Neural progenitor cell (in vitro differentiated cells): ENCODE data around the gene GREB1L.

ENCODE experiments used
- EZH2 ChIP-seq: fragments of 200-600 bp; sonication (generic); IDR thresholded peaks from 2 replicates; pipeline ENCODE4 v1.6.1; 2017; ENCODE audit warnings: antibody characterized with exemption, mild to moderate bottlenecking, moderate library complexity
- TF ChIP-seq, protein P1 (sequence below): fragments of 200-600 bp; sonication (generic); IDR thresholded peaks from 2 replicates; pipeline ENCODE4 v1.5.1; 2017; ENCODE audit warnings: antibody characterized with exemption, mild to moderate bottlenecking

DNA sequence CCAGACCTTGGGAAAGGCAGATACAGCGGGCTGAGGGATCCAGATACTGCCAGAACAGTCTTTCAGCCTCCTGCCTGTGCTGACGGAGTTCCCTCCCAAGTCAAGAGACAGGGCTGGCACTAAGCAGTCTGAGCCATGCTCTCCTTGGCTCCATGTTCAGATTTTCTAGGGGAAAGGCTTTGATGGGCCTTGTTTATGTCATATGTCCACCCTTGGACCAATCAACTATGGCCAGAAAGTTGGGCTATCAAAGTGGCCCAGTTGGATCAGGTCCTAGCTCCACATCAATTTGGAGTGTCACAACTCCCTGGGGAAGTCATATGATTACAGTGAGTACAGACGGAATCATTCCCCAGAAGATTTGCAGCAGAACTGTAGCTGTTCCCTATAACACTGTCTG lies 152.0 kb downstream of the GREB1L start:
- TF ChIP-seq, protein P1, sequence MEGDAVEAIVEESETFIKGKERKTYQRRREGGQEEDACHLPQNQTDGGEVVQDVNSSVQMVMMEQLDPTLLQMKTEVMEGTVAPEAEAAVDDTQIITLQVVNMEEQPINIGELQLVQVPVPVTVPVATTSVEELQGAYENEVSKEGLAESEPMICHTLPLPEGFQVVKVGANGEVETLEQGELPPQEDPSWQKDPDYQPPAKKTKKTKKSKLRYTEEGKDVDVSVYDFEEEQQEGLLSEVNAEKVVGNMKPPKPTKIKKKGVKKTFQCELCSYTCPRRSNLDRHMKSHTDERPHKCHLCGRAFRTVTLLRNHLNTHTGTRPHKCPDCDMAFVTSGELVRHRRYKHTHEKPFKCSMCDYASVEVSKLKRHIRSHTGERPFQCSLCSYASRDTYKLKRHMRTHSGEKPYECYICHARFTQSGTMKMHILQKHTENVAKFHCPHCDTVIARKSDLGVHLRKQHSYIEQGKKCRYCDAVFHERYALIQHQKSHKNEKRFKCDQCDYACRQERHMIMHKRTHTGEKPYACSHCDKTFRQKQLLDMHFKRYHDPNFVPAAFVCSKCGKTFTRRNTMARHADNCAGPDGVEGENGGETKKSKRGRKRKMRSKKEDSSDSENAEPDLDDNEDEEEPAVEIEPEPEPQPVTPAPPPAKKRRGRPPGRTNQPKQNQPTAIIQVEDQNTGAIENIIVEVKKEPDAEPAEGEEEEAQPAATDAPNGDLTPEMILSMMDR: no peak
- TF ChIP-seq EZH2: no peak
